Chondrocyte (in vitro differentiated cells): ENCODE data around the gene CFLAR. TPM values are rescaled to one million over a fixed set of nuclear protein-coding genes. Genes with fewer than 3 reads are reported as not detected.
A peak's percentile ranks its signal among the peaks of the same experiment; 100 is the strongest.
"Not testable (repeated sequence)": the region's sequence is repeated elsewhere in the genome, so short reads cannot be mapped to it uniquely, and the experiment has no call there.

Experiments used
- DNase-seq: peaks from one replicate; pipeline ENCODE4 v3.0.0; 2021; ENCODE audit warnings: mixed read lengths, low spot score
- H3K27ac Mint-ChIP-seq: one replicate; pipeline ENCODE4 v1.8.0; 2021; ENCODE audit warnings: mild to moderate bottlenecking, moderate library complexity, mixed read lengths; ENCODE audit not compliant: unreplicated experiment
- H3K27me3 Mint-ChIP-seq: 2 replicates; pipeline ENCODE4 v1.8.0; 2021; ENCODE audit warnings: low read depth, mixed read lengths
- H3K36me3 Mint-ChIP-seq: 2 replicates; pipeline ENCODE4 v1.8.0; 2021; ENCODE audit warnings: low read depth, mixed read lengths
- H3K4me1 Mint-ChIP-seq: 2 replicates; pipeline ENCODE4 v1.8.0; 2021; ENCODE audit warnings: low read depth, mild to moderate bottlenecking, mixed read lengths
- H3K4me3 Mint-ChIP-seq: one replicate; pipeline ENCODE4 v1.8.0; 2021; ENCODE audit warnings: mild to moderate bottlenecking, moderate library complexity, mixed read lengths; ENCODE audit not compliant: unreplicated experiment
- H3K9me3 Mint-ChIP-seq: 2 replicates; pipeline ENCODE4 v1.8.0; 2021; ENCODE audit warnings: low read depth, mixed read lengths
- CTCF ChIP-seq: fragments of 200-600 bp; sonication (generic); IDR thresholded peaks from 2 replicates; pipeline ENCODE4 v1.5.0; 2021; ENCODE audit warnings: antibody characterized with exemption, mild to moderate bottlenecking, moderate library complexity
- total RNA-seq: library from RNA; stranded (reverse); gene quantifications from 3 replicates; pipeline ENCODE4 v1.2.1, GENCODE V29; 2021

Gene CFLAR
- total RNA-seq, 1 donor from 2014 or later = 35.8 TPM

GRCh38 chr2:201132518-201132917 is 16.6 kb downstream of the CFLAR start:
- H3K4me3 Mint-ChIP-seq = no peak overlapping the region
- H3K9me3 Mint-ChIP-seq = peaks cover 2% of the 10 kb centered on the region
- H3K4me1 Mint-ChIP-seq = peaks cover 32% of the 10 kb centered on the region
- TF ChIP-seq CTCF = no peak
- no peak overlapping the region for H3K27ac Mint-ChIP-seq
- no peaks in the 10 kb centered on the region for H3K27me3 Mint-ChIP-seq
- H3K36me3 Mint-ChIP-seq = peaks cover 8% of the 10 kb centered on the region
- no peak for DNase-seq

- no peak for TF ChIP-seq CTCF
- peaks cover 15% of the 10 kb centered on the region for H3K36me3 Mint-ChIP-seq
- no peak overlapping the region for H3K27ac Mint-ChIP-seq
- peaks cover 24% of the 10 kb centered on the region for H3K4me1 Mint-ChIP-seq
- no peaks in the 10 kb centered on the region for H3K9me3 Mint-ChIP-seq
- no peak overlapping the region for H3K4me3 Mint-ChIP-seq
- DNase-seq = no peak
- H3K27me3 Mint-ChIP-seq = no peaks in the 10 kb centered on the region
Measured at GRCh38 chr2:201135386-201135785, 19.4 kb downstream of the CFLAR start.

DNA sequence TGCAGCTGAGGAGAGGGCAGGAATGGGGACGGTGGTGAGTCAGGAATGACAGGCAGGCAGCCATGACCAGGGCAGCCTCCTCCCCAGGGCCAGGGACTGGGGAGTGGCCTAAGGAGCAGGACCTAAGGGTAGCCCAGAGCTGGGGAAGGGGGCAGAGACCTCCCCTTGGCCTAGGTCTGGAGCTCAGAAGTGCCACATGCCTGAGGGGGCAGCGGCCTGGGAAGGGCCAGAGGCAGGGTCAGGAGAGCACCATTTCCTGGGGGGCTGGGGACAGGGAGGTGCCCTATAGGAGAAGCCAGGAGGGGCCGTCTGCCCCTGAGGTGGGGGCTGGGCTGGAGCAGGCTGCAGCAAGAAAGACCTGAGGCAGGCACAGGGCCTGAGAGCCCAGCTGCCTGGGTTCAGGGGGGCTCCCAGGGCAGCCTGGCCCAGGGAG is 20.9 kb downstream of the CFLAR start:
- Mint-ChIP-seq H3K36me3 (peaks cover 17% of the 10 kb centered on the region), H3K27ac (no peak overlapping the region), H3K27me3 (no peaks in the 10 kb centered on the region), H3K9me3 (no peaks in the 10 kb centered on the region), H3K4me3 (no peak overlapping the region), H3K4me1 (peaks cover 22% of the 10 kb centered on the region)
- TF ChIP-seq CTCF = no peak
- no peak for DNase-seq

DNA sequence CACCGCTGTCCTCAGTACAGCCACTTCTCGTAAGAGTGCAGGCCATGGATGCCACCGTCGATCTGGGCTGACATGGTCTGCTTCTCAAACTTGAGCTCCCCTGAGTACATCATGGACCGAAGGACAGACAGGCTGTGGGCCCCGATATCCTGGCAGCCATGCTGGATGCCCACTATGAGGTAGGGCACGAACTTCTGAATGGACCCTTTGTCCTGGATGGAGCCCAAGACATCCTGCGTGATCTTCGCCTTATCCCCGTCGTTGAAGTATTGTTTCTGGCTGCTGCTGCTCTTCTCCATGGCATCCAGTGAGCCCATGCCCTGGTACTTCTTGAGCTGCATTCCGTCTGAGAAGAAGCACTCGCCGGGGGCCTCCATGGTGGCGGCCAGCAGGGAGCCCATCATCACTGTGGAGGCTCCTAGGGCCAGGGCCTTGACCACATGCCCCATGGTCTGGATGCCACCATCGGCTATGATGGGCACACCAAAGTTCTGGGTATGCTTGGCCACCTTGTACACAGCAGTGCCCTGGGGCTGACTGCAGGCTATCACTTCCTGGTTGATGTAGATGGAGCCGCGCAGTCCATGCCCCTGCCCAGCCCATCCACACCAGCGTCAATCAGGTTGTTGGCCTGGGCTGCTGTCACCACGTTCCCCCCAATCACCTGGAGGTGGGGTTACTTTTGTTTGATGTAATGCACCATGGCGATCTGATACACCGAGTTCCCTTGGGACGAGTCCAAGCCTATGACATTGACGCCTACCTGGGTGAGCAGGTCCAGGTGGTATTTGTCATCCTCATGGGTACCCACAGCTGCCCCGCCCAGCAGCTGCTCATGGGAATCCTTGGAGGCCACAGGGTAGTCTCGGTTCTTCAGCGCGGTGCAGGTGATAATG is 21.8 kb downstream of the CFLAR start:
- Mint-ChIP-seq H3K27me3 (no peaks in the 10 kb centered on the region), H3K4me3 (no peak overlapping the region), H3K36me3 (peaks cover 17% of the 10 kb centered on the region), H3K4me1 (peaks cover 19% of the 10 kb centered on the region), H3K9me3 (no peaks in the 10 kb centered on the region), H3K27ac (no peak overlapping the region)
- DNase-seq = no peak
- TF ChIP-seq CTCF = no peak

- TF ChIP-seq CTCF = no peak
- H3K4me3 Mint-ChIP-seq = no peak overlapping the region
- H3K36me3 Mint-ChIP-seq = peaks cover 15% of the 10 kb centered on the region
- peak overlapping the region; percentile 17 for H3K27ac Mint-ChIP-seq
- DNase-seq = no peak
- H3K4me1 Mint-ChIP-seq = peaks cover 17% of the 10 kb centered on the region
- no peaks in the 10 kb centered on the region for H3K9me3 Mint-ChIP-seq
- H3K27me3 Mint-ChIP-seq = no peaks in the 10 kb centered on the region
Measured at GRCh38 chr2:201138401-201138970, 22.5 kb downstream of the CFLAR start.

- DNase-seq = not testable (repeated sequence)
Measured at GRCh38 chr2:201138986-201139781, 23.2 kb downstream of the CFLAR start.

More at GRCh38 chr2:201138986-201139781, 23.2 kb downstream of the CFLAR start:
- Mint-ChIP-seq H3K27ac (peak overlapping the region; percentile 17), H3K36me3 (peaks cover 15% of the 10 kb centered on the region), H3K4me1 (peaks cover 17% of the 10 kb centered on the region)
- not testable (repeated sequence) for H3K9me3 Mint-ChIP-seq, H3K4me3 Mint-ChIP-seq, H3K27me3 Mint-ChIP-seq
